ENCODE data around the gene SLCO2A1.

- no peak for TF ChIP-seq CTCF (conservative IDR thresholded peaks at IDR 0.05 in 1 of 2, IDR thresholded peaks at IDR 0.05 in 1 of 2; ENCODE audit: low read depth in 1 of 2, low read length in 2 of 2)
- no peak for TF ChIP-seq EZH2 (IDR thresholded peaks at IDR 0.05; ENCODE audit: low read length, missing control alignments)
Measured at GRCh38 chr3:133878518-133878917, 151.2 kb downstream of the SLCO2A1 start.

All from fibroblast of lung (primary cell).